HL-60/S4 treated with retinoic acid at 250 ng/mL for 4 days and 3 days (cell line): ENCODE data around the gene TCEA3.

Experiments
- in situ Hi-C: fragments of 300-500 bp; cut with MboI; formaldehyde crosslinking; loops from 2 replicates; pipeline ENCODE4 v1.7.0; 2022; ENCODE audit warnings: low sequenced_read_pairs

The TCEA3 gene

GRCh38 chr1:23448846-23449245 lies 24.3 kb upstream of the TCEA3 start:
- in situ Hi-C loops: no loop called here

GRCh38 chr1:23446661-23447310 lies 22.2 kb upstream of the TCEA3 start:
- in situ Hi-C loops: no loop called here

GRCh38 chr1:23444596-23445390 lies 20.2 kb upstream of the TCEA3 start:
- in situ Hi-C loops: no loop called here

- in situ Hi-C loops: no loop called here
Measured at GRCh38 chr1:23444104-23444533, 19.6 kb upstream of the TCEA3 start.

GRCh38 chr1:23442751-23443150 lies 18.2 kb upstream of the TCEA3 start:
- in situ Hi-C loops: no loop called here

- in situ Hi-C loops: no loop called here
Measured at GRCh38 chr1:23441446-23442148, 17.0 kb upstream of the TCEA3 start.

GRCh38 chr1:23438545-23438944 lies 14.0 kb upstream of the TCEA3 start:
- in situ Hi-C loops: no loop called here

- in situ Hi-C loops: no loop called here
Measured at GRCh38 chr1:23437355-23437664, 12.8 kb upstream of the TCEA3 start.

GRCh38 chr1:23436520-23437354 lies 12.2 kb upstream of the TCEA3 start:
- in situ Hi-C loops: no loop called here

- in situ Hi-C loops: no loop called here
Measured at GRCh38 chr1:23434260-23434775, 9.8 kb upstream of the TCEA3 start.

- in situ Hi-C loops: no loop called here
Measured at GRCh38 chr1:23433122-23433521, 8.6 kb upstream of the TCEA3 start.

GRCh38 chr1:23431431-23431830 lies 6.9 kb upstream of the TCEA3 start:
- in situ Hi-C loops: no loop called here

GRCh38 chr1:23430803-23431202 lies 6.3 kb upstream of the TCEA3 start:
- in situ Hi-C loops: no loop called here

GRCh38 chr1:23428136-23428905 lies 3.8 kb upstream of the TCEA3 start:
- in situ Hi-C loops: no loop called here

- in situ Hi-C loops: no loop called here
Measured at GRCh38 chr1:23427550-23427949, 3.0 kb upstream of the TCEA3 start.

- in situ Hi-C loops: no loop called here
Measured at GRCh38 chr1:23426828-23427227, 2.3 kb upstream of the TCEA3 start.

GRCh38 chr1:23425193-23425494 lies 596 bp upstream of the TCEA3 start:
- in situ Hi-C loops: no loop called here

- in situ Hi-C loops: no loop called here
Measured at GRCh38 chr1:23423415-23424292, 894 bp downstream of the TCEA3 start.

- in situ Hi-C loops: no loop called here
Measured at GRCh38 chr1:23422941-23423340, 1.6 kb downstream of the TCEA3 start.
